Measurements from ENCODE around the gene FRMD5.

DNA sequence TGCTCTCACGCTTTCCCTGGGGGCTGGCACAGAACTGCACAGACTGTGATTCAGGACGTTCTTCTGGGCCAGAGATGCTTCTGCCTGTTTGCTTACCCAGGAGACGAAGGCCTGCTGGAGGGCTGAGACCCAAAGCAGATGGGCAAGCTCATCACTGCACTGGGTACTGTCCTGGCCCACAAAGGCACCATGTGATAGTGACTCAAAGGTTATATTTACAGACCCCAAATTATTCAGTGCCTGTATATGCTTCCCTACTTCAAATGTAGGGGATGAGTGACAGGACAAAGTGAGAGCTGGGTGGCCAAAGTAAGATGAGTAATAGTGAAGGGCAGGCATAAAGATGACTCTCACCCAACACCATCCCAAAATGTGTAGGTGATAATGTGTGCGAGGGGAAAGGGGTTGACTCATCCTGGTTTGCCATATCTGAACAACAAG lies 240.9 kb downstream of the FRMD5 start:
- TF ChIP-seq, protein P1, sequence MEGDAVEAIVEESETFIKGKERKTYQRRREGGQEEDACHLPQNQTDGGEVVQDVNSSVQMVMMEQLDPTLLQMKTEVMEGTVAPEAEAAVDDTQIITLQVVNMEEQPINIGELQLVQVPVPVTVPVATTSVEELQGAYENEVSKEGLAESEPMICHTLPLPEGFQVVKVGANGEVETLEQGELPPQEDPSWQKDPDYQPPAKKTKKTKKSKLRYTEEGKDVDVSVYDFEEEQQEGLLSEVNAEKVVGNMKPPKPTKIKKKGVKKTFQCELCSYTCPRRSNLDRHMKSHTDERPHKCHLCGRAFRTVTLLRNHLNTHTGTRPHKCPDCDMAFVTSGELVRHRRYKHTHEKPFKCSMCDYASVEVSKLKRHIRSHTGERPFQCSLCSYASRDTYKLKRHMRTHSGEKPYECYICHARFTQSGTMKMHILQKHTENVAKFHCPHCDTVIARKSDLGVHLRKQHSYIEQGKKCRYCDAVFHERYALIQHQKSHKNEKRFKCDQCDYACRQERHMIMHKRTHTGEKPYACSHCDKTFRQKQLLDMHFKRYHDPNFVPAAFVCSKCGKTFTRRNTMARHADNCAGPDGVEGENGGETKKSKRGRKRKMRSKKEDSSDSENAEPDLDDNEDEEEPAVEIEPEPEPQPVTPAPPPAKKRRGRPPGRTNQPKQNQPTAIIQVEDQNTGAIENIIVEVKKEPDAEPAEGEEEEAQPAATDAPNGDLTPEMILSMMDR (IDR thresholded peaks at IDR 0.05) = no peak
- TF ChIP-seq POLR2A (IDR thresholded peaks at IDR 0.05) (no peak), POLR2AphosphoS5 (IDR thresholded peaks at IDR 0.05) (no peak)
